Neuronal stem cell (in vitro differentiated cells): ENCODE results near the gene NEGR1.

Source experiments
- DNase-seq: peaks from one replicate; pipeline ENCODE4 v3.0.0-alpha.2; 2013; ENCODE audit warnings: low spot score
- H2AFZ ChIP-seq: one replicate; pipeline ENCODE4 v1.6.1; 2013; ENCODE audit warnings: mild to moderate bottlenecking, low read length, inconsistent platforms
- H2AK5ac ChIP-seq: 2 replicates; pipeline ENCODE4 v1.6.1; 2013; ENCODE audit warnings: low read depth, mild to moderate bottlenecking, inconsistent platforms, low read length, moderate library complexity, mixed read lengths
- H2BK120ac ChIP-seq: 2 replicates; pipeline ENCODE4 v1.6.1; 2013; ENCODE audit warnings: low read depth, mild to moderate bottlenecking, inconsistent platforms, low read length, moderate library complexity, mixed read lengths
- H2BK12ac ChIP-seq: one replicate; pipeline ENCODE4 v1.6.1; 2013; ENCODE audit warnings: low read length, inconsistent platforms
- H2BK15ac ChIP-seq: 2 replicates; pipeline ENCODE4 v1.6.1; 2013; ENCODE audit warnings: mild to moderate bottlenecking, low read length, inconsistent platforms, mixed read lengths
- H2BK5ac ChIP-seq: one replicate; pipeline ENCODE4 v1.6.1; 2013; ENCODE audit warnings: inconsistent platforms, mild to moderate bottlenecking, low read length, moderate library complexity
- H3K14ac ChIP-seq: one replicate; pipeline ENCODE4 v1.6.1; 2013; ENCODE audit warnings: low read length, inconsistent platforms
- H3K18ac ChIP-seq: 2 replicates; pipeline ENCODE4 v1.6.1; 2013; ENCODE audit warnings: low read length, inconsistent platforms
- H3K23ac ChIP-seq: 2 replicates; pipeline ENCODE4 v1.6.1; 2013; ENCODE audit warnings: low read depth, mild to moderate bottlenecking, mixed read lengths, low read length, inconsistent platforms; ENCODE audit not compliant: poor library complexity
- H3K27ac ChIP-seq: replicated peaks from 3 replicates; pipeline ENCODE4 v1.5.1; 2013; ENCODE audit warnings: low read length, inconsistent platforms
- H3K27me3 ChIP-seq, 3 experiments: 2 replicates each; pipeline ENCODE4 v1.6.1; 2013; ENCODE audit warnings: low read length in 3 of 3, mild to moderate bottlenecking in 2 of 3, inconsistent platforms in 1 of 3, low read depth in 1 of 3, mixed read lengths in 1 of 3, moderate library complexity in 1 of 3; ENCODE audit not compliant: control insufficient read depth in 3 of 3, insufficient read depth in 3 of 3
- H3K36me3 ChIP-seq, 2 donors: replicated peaks in 1 of 2; 2 replicates each; pipeline ENCODE4 v1.6.1; 2013; ENCODE audit warnings: low read length in 2 of 2; ENCODE audit not compliant: control insufficient read depth in 2 of 2, insufficient read depth in 2 of 2
- H3K4ac ChIP-seq: 2 replicates; pipeline ENCODE4 v1.6.1; 2013; ENCODE audit warnings: inconsistent platforms, mild to moderate bottlenecking, low read length, moderate library complexity
- H3K4me1 ChIP-seq, 2 donors: 1 replicate in 1 of 2; 2 replicates in 1 of 2; pipeline ENCODE4 v1.6.1; 2013; ENCODE audit warnings: low read length in 2 of 2, low read depth in 1 of 2; ENCODE audit not compliant: control insufficient read depth in 2 of 2, insufficient read depth in 1 of 2
- H3K4me2 ChIP-seq: one replicate; pipeline ENCODE4 v1.6.1; 2013; ENCODE audit warnings: mild to moderate bottlenecking, low read length, inconsistent platforms; ENCODE audit not compliant: insufficient read depth, poor library complexity, severe bottlenecking
- H3K4me3 ChIP-seq, 2 donors: 2 replicates each; pipeline ENCODE4 v1.5.1; 2013; ENCODE audit warnings: low read length in 2 of 2, mild to moderate bottlenecking in 2 of 2, inconsistent platforms in 1 of 2, moderate library complexity in 1 of 2
- H3K79me1 ChIP-seq: one replicate; pipeline ENCODE4 v1.6.1; 2013; ENCODE audit warnings: low read depth, mild to moderate bottlenecking, inconsistent platforms, low read length, moderate library complexity
- H3K9ac ChIP-seq: one replicate; pipeline ENCODE4 v1.6.1; 2013; ENCODE audit warnings: mild to moderate bottlenecking, low read depth, low read length, inconsistent platforms; ENCODE audit not compliant: poor library complexity
- H3K9me3 ChIP-seq, 2 donors: replicated peaks in 1 of 2; 2 replicates each; pipeline versions ENCODE3 to v1.6.1; 2013; ENCODE audit warnings: low read length in 2 of 2, mild to moderate bottlenecking in 2 of 2, inconsistent platforms in 1 of 2, low read depth in 1 of 2, mixed read lengths in 1 of 2, moderate library complexity in 1 of 2; ENCODE audit not compliant: control insufficient read depth in 2 of 2, insufficient read depth in 1 of 2
- H4K8ac ChIP-seq: one replicate; pipeline ENCODE4 v1.6.1; 2013; ENCODE audit warnings: low read depth, mild to moderate bottlenecking, inconsistent platforms, low read length, moderate library complexity
- H4K91ac ChIP-seq: one replicate; pipeline ENCODE4 v1.6.1; 2013; ENCODE audit warnings: low read length, low read depth, mild to moderate bottlenecking, inconsistent platforms; ENCODE audit not compliant: poor library complexity
- WGBS, 2 donors: extraction: QIAGEN DNeasy Blood & Tissue Kit; methylation state at CpG; one replicate each; pipeline ENCODE4 v1.1.7; 2013; ENCODE audit warnings: missing lambda C conversion rate in 2 of 2, mixed read lengths in 1 of 2; ENCODE audit not compliant: insufficient read length in 2 of 2, insufficient replicate concordance in 1 of 2; ENCODE audit errors: extremely low coverage in 2 of 2; 5-methylcytosine and 5-hydroxymethylcytosine counted together

The NEGR1 gene

GRCh38 chr1:71464016-71464415 is 818.3 kb downstream of the NEGR1 start:
- Histone ChIP-seq H3K36me3 (no peaks in the 10 kb centered on the region), H3K4me2 (no peak overlapping the region), H4K91ac (no peak overlapping the region), H2BK120ac (no peak overlapping the region), H3K4me1 (no peaks in the 10 kb centered on the region), H2BK5ac (no peak overlapping the region), H3K79me1 (no peaks in the 10 kb centered on the region), H3K14ac (no peak overlapping the region), H3K27me3 (no peaks in the 10 kb centered on the region), H3K4me3 (no peak overlapping the region), H3K27ac (no peak overlapping the region), H3K4ac (no peak overlapping the region), H3K9ac (no peak overlapping the region), H2AFZ (no peak overlapping the region), H2BK15ac (no peak overlapping the region), H3K9me3 (no peaks in the 10 kb centered on the region), H3K23ac (no peak overlapping the region), H3K18ac (no peak overlapping the region), H4K8ac (no peak overlapping the region), H2BK12ac (no peak overlapping the region), H2AK5ac (no peak overlapping the region)
- WGBS, 2 donors = no CpG with 5 or more reads among the region's 1 CpG
- no peak for DNase-seq

GRCh38 chr1:71463144-71463543 is 819.2 kb downstream of the NEGR1 start:
- Histone ChIP-seq H3K27ac (no peak overlapping the region), H3K27me3 (no peaks in the 10 kb centered on the region), H2AK5ac (no peak overlapping the region), H3K79me1 (no peaks in the 10 kb centered on the region), H3K14ac (no peak overlapping the region), H2BK5ac (no peak overlapping the region), H3K36me3 (no peaks in the 10 kb centered on the region), H3K23ac (no peak overlapping the region), H2BK15ac (no peak overlapping the region), H3K9ac (no peak overlapping the region), H4K8ac (no peak overlapping the region), H3K4ac (no peak overlapping the region), H2AFZ (no peak overlapping the region), H4K91ac (no peak overlapping the region), H2BK120ac (no peak overlapping the region), H3K4me2 (no peak overlapping the region), H3K18ac (no peak overlapping the region), H3K9me3 (no peaks in the 10 kb centered on the region), H3K4me1 (no peaks in the 10 kb centered on the region), H2BK12ac (no peak overlapping the region), H3K4me3 (no peak overlapping the region)
- WGBS, 2 donors = no CpG with 5 or more reads among the region's 5 CpGs
- DNase-seq = no peak

DNA sequence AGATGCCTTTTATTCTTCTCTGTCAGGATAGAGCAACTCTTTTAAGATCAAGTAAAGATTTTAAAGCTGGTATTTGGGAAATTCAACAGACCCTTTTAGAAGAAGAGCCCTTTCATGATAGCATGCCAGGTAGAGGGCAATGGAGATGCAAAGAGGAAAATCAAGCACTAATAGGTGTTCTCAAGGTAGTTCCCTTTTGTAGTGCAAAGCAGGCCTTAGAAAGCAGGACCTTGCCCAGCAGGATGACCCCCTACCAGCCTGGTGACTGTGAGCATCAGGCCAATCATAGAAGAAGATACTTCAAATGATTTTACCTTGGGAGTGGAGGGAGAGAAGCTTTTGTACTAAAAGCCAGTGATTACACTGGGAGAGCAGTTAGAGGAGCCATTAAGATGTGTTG is 820.1 kb downstream of the NEGR1 start:
- no peak overlapping the region for H2AFZ ChIP-seq
- DNase-seq = no peak
- no peaks in the 10 kb centered on the region for H3K9me3 ChIP-seq
- H3K4me1 ChIP-seq = no peaks in the 10 kb centered on the region
- H2BK5ac ChIP-seq = no peak overlapping the region
- no peaks in the 10 kb centered on the region for H3K27me3 ChIP-seq
- H3K27ac ChIP-seq = no peak overlapping the region
- H2BK120ac ChIP-seq = no peak overlapping the region
- no peak overlapping the region for H2BK15ac ChIP-seq
- H3K9ac ChIP-seq = no peak overlapping the region
- H4K8ac ChIP-seq = no peak overlapping the region
- H3K36me3 ChIP-seq = no peaks in the 10 kb centered on the region
- H3K79me1 ChIP-seq = no peaks in the 10 kb centered on the region
- H2AK5ac ChIP-seq = no peak overlapping the region
- no peak overlapping the region for H3K4me3 ChIP-seq
- no peak overlapping the region for H3K18ac ChIP-seq
- H3K14ac ChIP-seq = no peak overlapping the region
- no peak overlapping the region for H4K91ac ChIP-seq
- no peak overlapping the region for H3K4ac ChIP-seq
- no peak overlapping the region for H2BK12ac ChIP-seq
- no peak overlapping the region for H3K4me2 ChIP-seq
- no peak overlapping the region for H3K23ac ChIP-seq

- no peak for DNase-seq
These were observed 820.9 kb downstream of the NEGR1 start for GRCh38 chr1:71461416-71461815.

More at GRCh38 chr1:71461416-71461815, 820.9 kb downstream of the NEGR1 start:
- Histone ChIP-seq H3K9ac (no peak overlapping the region), H2BK120ac (no peak overlapping the region), H2AK5ac (no peak overlapping the region), H4K91ac (no peak overlapping the region), H3K79me1 (no peaks in the 10 kb centered on the region), H3K4me1 (no peaks in the 10 kb centered on the region), H4K8ac (no peak overlapping the region), H2BK15ac (no peak overlapping the region), H3K27me3 (no peaks in the 10 kb centered on the region), H3K23ac (no peak overlapping the region), H3K36me3 (no peaks in the 10 kb centered on the region), H3K18ac (no peak overlapping the region), H2AFZ (no peak overlapping the region), H3K4ac (no peak overlapping the region), H3K4me3 (no peak overlapping the region), H3K27ac (no peak overlapping the region), H2BK5ac (no peak overlapping the region), H3K14ac (no peak overlapping the region), H2BK12ac (no peak overlapping the region), H3K4me2 (no peak overlapping the region), H3K9me3 (no peaks in the 10 kb centered on the region)
- no CpG with 5 or more reads among the region's 2 CpGs for WGBS, 2 donors
